OCI-M2 (cell line): ENCODE measurements around the gene AKT1.
A peak's percentile ranks its signal among the peaks of the same experiment; 100 is the strongest.
"Not testable (repeated sequence)": the region's sequence is repeated elsewhere in the genome, so short reads cannot be mapped to it uniquely, and the experiment has no call there.

Source experiments
- DNase-seq: peaks from one replicate; lab custom pipeline; 2025; ENCODE audit not compliant: unreplicated experiment; lab: John Stamatoyannopoulos, UW

AKT1 gene

GRCh38 chr14:104794993-104795780 is at the start of gene AKT1:
Gene AKT1 (minus strand): TSS chr14:104795748. CDS start chr14:104792643, 3,105 bp downstream.
- DNase-seq, result no peak

GRCh38 chr14:104845033-104845666 is 49.6 kb upstream of the AKT1 start:
- no peak for DNase-seq

GRCh38 chr14:104844306-104845032 is 48.9 kb upstream of the AKT1 start:
- DNase-seq, result no peak

- DNase-seq, result no peak
These were observed 48.1 kb upstream of the AKT1 start for GRCh38 chr14:104843442-104844305.

- DNase-seq, result no peak
These were observed 47.5 kb upstream of the AKT1 start for GRCh38 chr14:104843006-104843405.

GRCh38 chr14:104841730-104842129 is 46.2 kb upstream of the AKT1 start:
- DNase-seq, result no peak

- not testable (repeated sequence) for DNase-seq
These were observed 40.8 kb upstream of the AKT1 start for GRCh38 chr14:104836171-104836935.

GRCh38 chr14:104830781-104831180 is 35.2 kb upstream of the AKT1 start:
- no peak for DNase-seq

- DNase-seq, result peak; percentile 27
These were observed 31.9 kb upstream of the AKT1 start for GRCh38 chr14:104827177-104828055.

GRCh38 chr14:104826861-104827176 is 31.3 kb upstream of the AKT1 start:
- no peak for DNase-seq

GRCh38 chr14:104826189-104826860 is 30.8 kb upstream of the AKT1 start:
- peak; percentile 69 for DNase-seq

- no peak for DNase-seq
These were observed 28.9 kb upstream of the AKT1 start for GRCh38 chr14:104824353-104824997.

- no peak for DNase-seq
These were observed 27.5 kb upstream of the AKT1 start for GRCh38 chr14:104822821-104823615.

GRCh38 chr14:104821971-104822608 is 26.5 kb upstream of the AKT1 start:
- DNase-seq, result no peak

- no peak for DNase-seq
These were observed 25.8 kb upstream of the AKT1 start for GRCh38 chr14:104821229-104821945.

GRCh38 chr14:104820669-104821228 is 25.2 kb upstream of the AKT1 start:
- no peak for DNase-seq
